ENCODE measurements around the gene TCP11X1.
"Not testable (repeated sequence)": the region's sequence is repeated elsewhere in the genome, so short reads cannot be mapped to it uniquely, and the experiment has no call there.

The TCP11X1 gene

GRCh38 chrX:102214986-102215385 is at the start of gene TCP11X1:
Gene TCP11X1 (plus strand): TSS chrX:102215301.
- not testable (repeated sequence) for DNase-seq (ENCODE audit: low read depth in 1 of 2, low spot score in 1 of 2)

GRCh38 chrX:102185967-102186720 is 29.0 kb upstream of the TCP11X1 start:
- DNase-seq (ENCODE audit: low read depth in 1 of 2, low spot score in 1 of 2): no peak

GRCh38 chrX:102207940-102208339 is 7.2 kb upstream of the TCP11X1 start:
- DNase-seq (ENCODE audit: low read depth in 1 of 2, low spot score in 1 of 2): not testable (repeated sequence)

GRCh38 chrX:102216497-102216896 is 1.4 kb downstream of the TCP11X1 start:
- not testable (repeated sequence) for DNase-seq (ENCODE audit: low read depth in 1 of 2, low spot score in 1 of 2)

- not testable (repeated sequence) for DNase-seq (ENCODE audit: low read depth in 1 of 2, low spot score in 1 of 2)
Observed at GRCh38 chrX:102235678-102236077, 20.6 kb downstream of the TCP11X1 start.

- not testable (repeated sequence) for DNase-seq (ENCODE audit: low read depth in 1 of 2, low spot score in 1 of 2)
Observed at GRCh38 chrX:102240265-102240664, 25.2 kb downstream of the TCP11X1 start.

GRCh38 chrX:102246893-102247292 is 31.8 kb downstream of the TCP11X1 start, which contains the start of gene NXF2:
Gene NXF2 (plus strand): TSS chrX:102247167. CDS start chrX:102307079, 59,912 bp downstream.
- not testable (repeated sequence) for DNase-seq (ENCODE audit: low read depth in 1 of 2, low spot score in 1 of 2)

- DNase-seq (ENCODE audit: low read depth in 1 of 2, low spot score in 1 of 2): not testable (repeated sequence)
Observed at GRCh38 chrX:102272231-102272630, 57.1 kb downstream of the TCP11X1 start.
